ENCODE results near the gene ZNF77.

- TF ChIP-seq CTCF (IDR thresholded peaks at IDR 0.05 in 2 of 3, conservative IDR thresholded peaks at IDR 0.05 in 1 of 3; ENCODE audit: borderline replicate concordance in 1 of 3, insufficient read depth in 1 of 3, low read depth in 2 of 3, low read length in 2 of 3), result no peak
- TF ChIP-seq SIN3A (IDR thresholded peaks at IDR 0.05; ENCODE audit: low read depth), result no peak
- TF ChIP-seq, protein P1, sequence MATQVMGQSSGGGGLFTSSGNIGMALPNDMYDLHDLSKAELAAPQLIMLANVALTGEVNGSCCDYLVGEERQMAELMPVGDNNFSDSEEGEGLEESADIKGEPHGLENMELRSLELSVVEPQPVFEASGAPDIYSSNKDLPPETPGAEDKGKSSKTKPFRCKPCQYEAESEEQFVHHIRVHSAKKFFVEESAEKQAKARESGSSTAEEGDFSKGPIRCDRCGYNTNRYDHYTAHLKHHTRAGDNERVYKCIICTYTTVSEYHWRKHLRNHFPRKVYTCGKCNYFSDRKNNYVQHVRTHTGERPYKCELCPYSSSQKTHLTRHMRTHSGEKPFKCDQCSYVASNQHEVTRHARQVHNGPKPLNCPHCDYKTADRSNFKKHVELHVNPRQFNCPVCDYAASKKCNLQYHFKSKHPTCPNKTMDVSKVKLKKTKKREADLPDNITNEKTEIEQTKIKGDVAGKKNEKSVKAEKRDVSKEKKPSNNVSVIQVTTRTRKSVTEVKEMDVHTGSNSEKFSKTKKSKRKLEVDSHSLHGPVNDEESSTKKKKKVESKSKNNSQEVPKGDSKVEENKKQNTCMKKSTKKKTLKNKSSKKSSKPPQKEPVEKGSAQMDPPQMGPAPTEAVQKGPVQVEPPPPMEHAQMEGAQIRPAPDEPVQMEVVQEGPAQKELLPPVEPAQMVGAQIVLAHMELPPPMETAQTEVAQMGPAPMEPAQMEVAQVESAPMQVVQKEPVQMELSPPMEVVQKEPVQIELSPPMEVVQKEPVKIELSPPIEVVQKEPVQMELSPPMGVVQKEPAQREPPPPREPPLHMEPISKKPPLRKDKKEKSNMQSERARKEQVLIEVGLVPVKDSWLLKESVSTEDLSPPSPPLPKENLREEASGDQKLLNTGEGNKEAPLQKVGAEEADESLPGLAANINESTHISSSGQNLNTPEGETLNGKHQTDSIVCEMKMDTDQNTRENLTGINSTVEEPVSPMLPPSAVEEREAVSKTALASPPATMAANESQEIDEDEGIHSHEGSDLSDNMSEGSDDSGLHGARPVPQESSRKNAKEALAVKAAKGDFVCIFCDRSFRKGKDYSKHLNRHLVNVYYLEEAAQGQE (IDR thresholded peaks at IDR 0.05; ENCODE audit: low read depth), result no peak
- no peak for TF ChIP-seq ZBTB33 (IDR thresholded peaks at IDR 0.05; ENCODE audit: extremely low read depth, insufficient replicate concordance, low read length)
- no peak for TF ChIP-seq POLR2A (IDR thresholded peaks at IDR 0.05; ENCODE audit: borderline replicate concordance, extremely low read depth, insufficient read depth, insufficient read length)
- TF ChIP-seq EZH2phosphoT487 (IDR thresholded peaks at IDR 0.05; ENCODE audit: borderline replicate concordance), result no peak
- TF ChIP-seq RAD21 (IDR thresholded peaks at IDR 0.05; ENCODE audit: low read depth), result no peak
- TF ChIP-seq POLR2AphosphoS5 (IDR thresholded peaks at IDR 0.05; ENCODE audit: low read depth, low read length), result no peak
- TF ChIP-seq EZH2 (IDR thresholded peaks at IDR 0.05), result no peak
These were observed 1.7 kb downstream of the ZNF77 start for GRCh38 chr19:2942928-2943640.

All from HCT116 (cell line).